Tibial artery (tissue), 4 donors: Measurements from ENCODE around the gene DBI.

ENCODE experiments used
- DNase-seq, 2 donors: peaks; one replicate each; pipeline ENCODE4 v3.0.0-alpha.2; 2019
- H3K27ac ChIP-seq, 2 donors: fragments of 200-600 bp; sonication (generic) in 1 of 2; 1 replicate in 1 of 2; 2 replicates in 1 of 2; pipeline ENCODE4 v1.5.1; 2018 to 2019; ENCODE audit warnings: mild to moderate bottlenecking in 1 of 2
- H3K27me3 ChIP-seq, 2 donors: fragments of 200-600 bp; sonication (generic) in 1 of 2; one replicate each; pipeline versions ENCODE4 v1.5.1 to v1.6.0; 2016 to 2019
- H3K36me3 ChIP-seq, 3 donors: fragments of 200-600 bp; sonication (generic) in 2 of 3; one replicate each; pipeline ENCODE4 v1.5.1; 2016 to 2019; ENCODE audit warnings: mild to moderate bottlenecking in 2 of 3
- H3K4me1 ChIP-seq, 4 donors: fragments of 200-600 bp; sonication (generic) in 2 of 4; 1 replicate in 3 of 4; 2 replicates in 1 of 4; pipeline ENCODE4 v1.5.1; 2016 to 2019
- H3K4me3 ChIP-seq, 2 donors: fragments of 200-600 bp; sonication (generic) in 1 of 2; 1 replicate in 1 of 2; 2 replicates in 1 of 2; pipeline ENCODE4 v1.5.1; 2018 to 2019; ENCODE audit warnings: mild to moderate bottlenecking in 2 of 2
- H3K9me3 ChIP-seq, 3 donors: fragments of 200-600 bp; sonication (generic) in 1 of 3; one replicate each; pipeline ENCODE4 v1.5.1; 2016 to 2019
- CTCF ChIP-seq, 2 experiments: fragments of 200-600 bp in 1 of 2; fragments of 450-650 bp in 1 of 2; IDR thresholded peaks; one replicate each; pipeline ENCODE4 v1.5.1; 2017 to 2019; ENCODE audit warnings: antibody characterized with exemption in 2 of 2, mild to moderate bottlenecking in 1 of 2, moderate library complexity in 1 of 2
- intact Hi-C: fragments of 100-400 bp; cut with DNase I; formaldehyde crosslinking; loops from one replicate; pipeline ENCODE4 v1.15.0; 2023; ENCODE audit warnings: low total_unique reads

DBI gene

GRCh38 chr2:119338272-119338671 is 28.5 kb upstream of the DBI start:
- no peak overlapping the region for H3K4me3 ChIP-seq
- no peaks in the 10 kb centered on the region for H3K4me1 ChIP-seq
- no peaks in the 10 kb centered on the region for H3K27me3 ChIP-seq
- intact Hi-C loops, result no loop called here
- no peak for DNase-seq
- H3K36me3 ChIP-seq, result peaks cover 5 to 38% (median 6%) of the 10 kb centered on the region in 3 donors
- H3K9me3 ChIP-seq, result no peaks in the 10 kb centered on the region
- no peak overlapping the region for H3K27ac ChIP-seq
- no peak for TF ChIP-seq CTCF (IDR thresholded peaks at IDR 0.05)

GRCh38 chr2:119338826-119339561 is 27.8 kb upstream of the DBI start:
- no peaks in the 10 kb centered on the region for H3K27me3 ChIP-seq
- no peak overlapping the region for H3K4me3 ChIP-seq
- no peak overlapping the region for H3K27ac ChIP-seq
- DNase-seq, result peak in 1 of 2 donors; percentile 40
- intact Hi-C loops, result no loop called here
- H3K9me3 ChIP-seq, result no peaks in the 10 kb centered on the region
- H3K4me1 ChIP-seq, result no peaks in the 10 kb centered on the region
- peaks cover 5 to 35% (median 6%) of the 10 kb centered on the region in 3 donors for H3K36me3 ChIP-seq
- TF ChIP-seq CTCF (IDR thresholded peaks at IDR 0.05), result no peak

- H3K36me3 ChIP-seq, result peaks cover 5 to 35% (median 6%) of the 10 kb centered on the region in 3 donors
- no peak overlapping the region for H3K27ac ChIP-seq
- no peaks in the 10 kb centered on the region for H3K9me3 ChIP-seq
- no peaks in the 10 kb centered on the region for H3K27me3 ChIP-seq
- no peak for DNase-seq
- no peak for TF ChIP-seq CTCF (IDR thresholded peaks at IDR 0.05)
- H3K4me3 ChIP-seq, result no peak overlapping the region
- H3K4me1 ChIP-seq, result no peaks in the 10 kb centered on the region
- intact Hi-C loops, result no loop called here
These were observed 27.2 kb upstream of the DBI start for GRCh38 chr2:119339562-119339923.

GRCh38 chr2:119341684-119342083 is 25.1 kb upstream of the DBI start:
- H3K36me3 ChIP-seq, result peaks cover 0 to 21% (median 6%) of the 10 kb centered on the region in 3 donors
- H3K9me3 ChIP-seq, result no peaks in the 10 kb centered on the region
- H3K4me3 ChIP-seq, result no peak overlapping the region
- no peak overlapping the region for H3K27ac ChIP-seq
- no peaks in the 10 kb centered on the region for H3K27me3 ChIP-seq
- TF ChIP-seq CTCF (IDR thresholded peaks at IDR 0.05), result no peak
- intact Hi-C loops, result no loop called here
- no peaks in the 10 kb centered on the region for H3K4me1 ChIP-seq
- no peak for DNase-seq

- TF ChIP-seq CTCF (IDR thresholded peaks at IDR 0.05), result no peak
- Histone ChIP-seq H3K27ac (no peak overlapping the region), H3K9me3 (no peaks in the 10 kb centered on the region), H3K4me1 (peaks cover 0 to 17% (median 7%) of the 10 kb centered on the region in 4 donors), H3K36me3 (no peaks in the 10 kb centered on the region), H3K27me3 (no peaks in the 10 kb centered on the region), H3K4me3 (no peak overlapping the region)
- DNase-seq, result no peak
- intact Hi-C loops, result no loop called here
These were observed 17.5 kb upstream of the DBI start for GRCh38 chr2:119349289-119349688.
